Retina (tissue), 1 donor: Measurements from ENCODE around the gene MED26.

ENCODE experiments used
- DNase-seq: peaks from one replicate; pipeline ENCODE4 v3.0.0-alpha.2; 2016

The MED26 gene

GRCh38 chr19:16645140-16645539 is 17.1 kb upstream of the MED26 start:
- no peak for DNase-seq

- no peak for DNase-seq
Measured at GRCh38 chr19:16641695-16642094, 13.7 kb upstream of the MED26 start.

DNA sequence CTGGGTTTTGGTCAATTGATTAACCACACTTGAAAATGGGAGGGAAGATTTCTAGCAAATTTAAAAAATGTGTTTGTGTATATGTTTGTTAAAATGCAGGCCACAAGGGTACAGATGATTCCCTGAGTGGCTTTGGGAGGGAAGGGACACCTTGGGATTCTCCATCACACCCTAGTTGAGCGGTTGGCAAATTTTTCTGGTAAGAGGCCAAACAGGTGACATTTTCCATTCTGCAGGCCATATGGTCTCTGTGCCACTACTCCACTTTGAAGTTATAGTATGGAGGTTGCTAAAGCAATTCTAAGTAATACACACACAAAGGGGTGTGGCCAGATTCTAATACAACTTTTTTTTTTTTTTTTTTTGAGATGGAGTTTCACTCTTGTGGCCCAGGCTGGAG is 12.9 kb upstream of the MED26 start:
- DNase-seq: no peak

DNA sequence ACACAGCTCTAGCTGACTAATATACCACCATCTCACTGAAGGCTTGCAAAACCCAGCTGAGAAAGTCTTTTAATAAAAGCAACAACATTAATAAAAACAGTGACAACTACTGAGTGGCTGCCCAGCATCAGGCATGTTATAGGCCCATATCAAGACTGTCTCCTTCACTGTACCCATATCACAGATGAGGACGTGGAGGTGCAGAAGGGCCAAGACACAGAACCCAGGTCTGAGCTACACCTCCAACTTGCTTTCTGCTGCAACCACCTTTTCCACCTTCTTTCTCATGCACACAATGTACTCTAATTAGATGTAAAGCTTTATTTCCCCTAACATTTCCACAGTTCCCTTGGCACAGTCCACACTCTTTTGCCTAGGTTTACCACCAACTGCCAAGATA is 10.7 kb upstream of the MED26 start:
- DNase-seq: no peak

DNA sequence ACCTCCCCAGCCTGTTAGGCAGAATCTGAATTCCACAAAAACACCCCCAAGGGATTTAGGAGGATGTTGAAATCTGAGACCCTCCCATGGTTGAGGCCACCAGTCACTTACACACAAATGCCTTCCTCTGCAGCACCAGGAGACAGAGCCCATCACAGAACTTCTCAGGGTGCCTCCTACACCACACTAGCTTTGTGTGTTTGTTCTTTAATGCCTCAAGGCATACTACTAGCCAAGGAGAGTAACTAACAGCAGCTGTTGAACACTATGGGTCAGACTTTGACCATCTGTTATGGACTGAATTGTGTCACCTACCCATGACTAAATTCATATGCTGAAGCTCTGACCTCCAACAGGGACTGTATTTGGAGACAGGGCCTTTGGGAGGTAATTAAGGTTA is 9.5 kb upstream of the MED26 start:
- DNase-seq: no peak

GRCh38 chr19:16631465-16631864 is 3.5 kb upstream of the MED26 start:
- DNase-seq: no peak

DNA sequence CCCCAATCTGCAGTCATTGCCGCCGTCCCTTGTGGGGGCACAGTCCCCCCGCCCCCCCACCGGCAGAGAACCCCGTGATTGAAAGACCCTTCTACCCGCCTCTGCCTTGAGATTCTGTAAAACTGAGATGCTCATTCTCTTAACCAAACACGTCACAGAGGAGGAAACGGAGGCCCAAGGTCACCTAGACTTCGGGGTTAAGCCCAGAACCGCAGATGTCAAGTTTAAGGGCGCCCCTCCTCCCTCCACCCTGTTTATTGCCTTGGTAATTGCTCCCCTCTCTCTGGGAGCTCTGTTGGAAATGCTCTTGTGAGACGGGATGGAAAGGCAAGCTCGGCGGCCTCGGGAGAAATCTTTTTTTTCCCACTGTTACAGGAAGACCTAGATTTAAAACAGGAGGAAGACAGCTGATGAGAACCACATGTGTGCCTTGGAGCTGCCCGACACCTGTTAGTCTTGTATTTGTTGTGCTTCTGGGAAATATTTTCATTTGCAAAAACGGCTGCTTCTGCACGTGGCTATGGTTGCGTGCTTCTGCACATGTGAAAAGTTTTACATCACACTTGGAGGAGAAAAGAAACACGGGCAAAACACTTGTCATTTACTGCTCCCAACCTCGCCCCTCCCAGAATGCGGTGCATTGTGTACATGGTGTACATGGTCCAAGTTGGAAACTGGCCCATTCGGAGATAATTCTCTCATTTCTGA is 1.1 kb upstream of the MED26 start:
- DNase-seq: peak; percentile 51

GRCh38 chr19:16627928-16628182 is 149 bp downstream of the MED26 start:
- no peak for DNase-seq

- peak; percentile 20 for DNase-seq
Measured at GRCh38 chr19:16627193-16627927, 644 bp downstream of the MED26 start.

DNA sequence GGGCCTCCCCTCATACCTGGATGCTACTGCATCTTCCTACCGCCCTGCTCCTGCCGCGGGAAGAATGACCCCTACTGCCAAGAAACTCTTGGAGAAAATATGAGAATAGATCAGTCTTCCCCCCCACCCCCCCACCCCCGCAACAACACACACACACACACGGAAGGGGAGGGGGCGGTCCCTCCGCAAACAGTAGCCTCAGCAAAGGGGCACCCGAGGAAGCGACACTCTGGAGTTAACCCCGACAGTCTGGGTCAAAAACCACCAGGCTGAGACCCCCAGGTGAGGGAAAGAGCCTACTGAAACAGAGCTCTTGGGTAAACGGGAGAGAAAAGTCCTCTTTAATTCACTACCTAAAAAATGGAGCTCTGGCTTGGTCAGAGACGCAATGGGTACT is 1.2 kb downstream of the MED26 start:
- DNase-seq: no peak

GRCh38 chr19:16625163-16625958 is 2.6 kb downstream of the MED26 start:
- no peak for DNase-seq

- no peak for DNase-seq
Measured at GRCh38 chr19:16624236-16624635, 3.8 kb downstream of the MED26 start.

DNA sequence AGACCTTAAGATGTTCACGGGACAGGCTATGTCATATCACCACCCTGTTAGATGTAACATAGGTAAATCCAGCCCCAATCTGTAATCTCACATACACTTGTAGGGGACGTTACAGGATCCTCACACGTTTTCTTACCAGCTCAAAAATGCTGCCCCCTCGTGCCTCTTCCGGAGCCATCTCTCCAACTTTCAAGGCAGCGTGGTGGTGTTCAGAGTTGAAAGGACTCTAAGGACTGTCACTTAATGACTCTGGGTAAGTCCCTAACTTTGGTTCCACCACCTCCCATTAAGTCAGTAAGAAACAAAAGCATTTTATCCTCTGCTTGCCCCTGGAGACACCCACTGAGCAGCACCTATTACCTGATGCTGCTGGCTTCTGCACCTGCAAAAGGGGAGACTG is 4.4 kb downstream of the MED26 start:
- DNase-seq: no peak

DNA sequence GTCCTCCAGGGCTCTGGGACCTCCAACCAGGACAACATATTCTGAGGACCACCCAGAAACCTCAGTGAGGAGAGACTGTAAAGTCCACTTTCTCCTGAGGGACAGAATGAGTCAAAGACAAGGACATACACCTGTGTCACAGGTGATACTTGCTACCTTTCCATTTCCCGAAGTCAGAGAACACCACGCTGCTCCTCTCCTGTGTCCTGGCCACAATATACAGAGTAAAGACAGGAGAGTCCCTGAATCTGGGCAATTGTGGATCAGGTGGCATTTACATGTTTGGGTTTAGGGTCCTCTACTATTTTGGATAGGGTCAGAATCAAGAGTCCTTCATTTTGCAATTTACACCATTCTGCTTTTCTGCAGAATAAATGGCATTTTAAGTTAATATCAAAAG is 4.9 kb downstream of the MED26 start:
- DNase-seq: no peak

DNA sequence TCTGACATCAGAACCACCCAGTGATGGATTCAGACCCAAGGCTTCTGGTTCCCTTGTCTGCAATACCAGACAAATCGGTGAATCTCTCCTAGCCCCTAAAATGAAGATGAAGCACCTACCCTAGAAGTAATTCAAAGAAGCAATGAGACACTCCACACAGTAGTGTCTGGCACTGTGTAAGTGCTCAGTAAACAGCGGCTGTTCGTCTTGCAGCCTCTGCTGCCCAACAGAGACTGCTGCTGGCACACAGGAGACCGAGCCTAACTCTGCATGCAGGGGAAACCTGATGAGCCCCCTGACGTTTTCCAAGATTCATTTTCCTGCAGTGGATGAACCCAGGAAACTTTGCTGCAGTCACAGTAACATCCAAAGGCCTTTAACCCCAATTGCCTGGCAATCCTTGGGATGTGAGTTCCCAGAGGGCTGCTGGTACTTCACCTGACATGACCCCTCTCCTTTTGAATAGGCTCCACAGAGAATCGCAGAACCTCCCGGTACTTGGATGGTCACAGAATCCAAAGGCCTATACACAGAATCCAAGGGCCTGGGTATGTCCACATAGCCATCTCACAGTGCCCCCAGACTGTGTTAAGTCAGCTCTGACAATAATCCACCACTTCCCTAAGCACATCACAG is 6.7 kb downstream of the MED26 start:
- no peak for DNase-seq

DNA sequence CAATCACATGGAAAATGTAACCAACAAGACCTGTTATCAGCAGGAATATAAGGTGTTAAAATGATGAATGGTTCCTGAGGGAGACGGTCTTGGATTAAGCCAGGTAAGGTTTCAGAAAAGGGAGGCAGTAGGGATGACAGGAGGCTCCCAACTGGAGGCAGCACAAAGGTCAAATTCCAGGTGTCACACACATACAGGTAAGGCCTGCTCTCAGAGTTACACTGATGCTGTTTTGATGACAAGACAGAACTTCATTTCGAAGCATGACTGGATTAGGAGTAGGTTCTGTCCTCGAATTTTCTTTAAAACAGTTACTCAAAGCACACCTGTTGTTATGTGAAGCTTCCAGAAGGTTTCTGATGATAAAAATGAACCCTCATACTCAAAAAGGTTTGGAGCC is 7.4 kb downstream of the MED26 start:
- no peak for DNase-seq

DNA sequence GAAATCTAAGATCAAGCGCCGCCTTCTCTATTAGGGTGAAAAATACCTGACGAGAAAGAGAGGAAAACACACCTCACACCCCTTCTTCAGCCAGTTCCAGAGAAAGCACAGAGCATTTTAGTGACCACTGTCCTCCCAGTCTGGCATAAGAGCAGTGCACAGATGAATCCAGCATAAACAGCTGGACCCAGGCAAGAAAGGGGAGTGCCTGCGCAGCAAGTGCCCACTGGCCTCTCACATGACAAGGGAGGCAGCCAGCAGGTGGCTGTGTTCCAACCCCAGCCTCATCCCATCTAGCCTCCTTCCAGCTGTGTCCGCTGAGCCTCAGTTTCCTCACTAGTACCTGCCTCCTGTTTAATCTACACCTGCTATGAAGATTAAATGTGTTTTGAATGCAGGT is 8.0 kb downstream of the MED26 start:
- no peak for DNase-seq

DNA sequence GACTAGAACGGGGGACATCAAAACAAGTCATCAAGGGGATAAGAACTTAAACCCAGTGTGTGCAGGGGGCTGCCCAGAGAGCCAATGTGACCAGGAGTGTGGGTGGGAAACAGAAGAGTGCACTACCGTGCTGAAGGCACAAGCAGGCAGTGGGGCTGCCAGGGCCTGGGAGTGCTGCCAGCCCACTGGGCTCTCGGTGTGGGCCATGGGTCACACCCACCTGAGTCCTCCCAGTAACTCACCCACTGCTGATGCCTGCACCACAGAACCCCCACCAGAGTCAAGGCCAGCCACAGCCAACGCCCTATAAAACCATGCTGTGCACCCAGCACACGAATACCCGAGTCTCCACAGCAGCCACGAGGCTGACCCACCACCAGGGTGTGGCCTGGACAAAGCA is 8.5 kb downstream of the MED26 start:
- no peak for DNase-seq

DNA sequence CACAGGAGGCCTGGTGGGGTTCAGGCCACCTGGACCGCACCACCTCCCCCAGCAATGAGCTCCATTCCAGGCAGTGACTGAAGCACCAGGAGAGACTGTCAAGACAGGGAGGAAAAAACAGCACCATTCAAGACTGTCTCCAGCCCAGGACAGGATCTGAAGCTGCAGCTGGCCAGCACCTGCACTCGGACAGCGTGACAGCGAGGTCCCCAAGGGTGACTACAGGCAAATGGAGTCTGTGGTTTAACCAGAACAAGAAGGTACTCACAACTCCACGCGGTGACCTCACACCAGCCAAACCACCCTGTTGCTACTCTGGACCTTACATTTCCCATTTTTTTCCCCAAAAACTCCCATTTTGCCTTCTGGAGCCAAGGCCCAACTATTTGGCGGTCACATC is 9.8 kb downstream of the MED26 start:
- no peak for DNase-seq

GRCh38 chr19:16615808-16616207 is 12.2 kb downstream of the MED26 start:
- DNase-seq: no peak

DNA sequence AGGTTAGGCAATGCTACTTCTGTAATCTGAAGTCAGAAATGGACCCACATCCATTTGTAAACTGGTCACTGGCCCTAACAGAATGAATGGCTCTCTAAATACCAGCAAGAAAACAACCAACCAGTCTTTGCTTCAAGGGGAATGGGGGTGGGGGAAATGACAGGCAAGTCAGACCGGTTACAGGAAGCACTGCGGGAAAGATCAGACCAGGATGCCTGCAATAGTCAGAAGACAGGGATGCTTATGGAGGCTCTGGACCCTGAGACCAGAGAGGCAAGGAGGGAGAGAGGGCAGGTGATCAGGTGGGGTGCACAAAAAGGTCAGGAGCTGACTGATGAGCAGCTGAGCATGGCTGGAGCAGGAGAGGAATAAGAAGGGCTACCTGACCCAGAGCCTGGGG is 13.1 kb downstream of the MED26 start:
- DNase-seq: no peak

GRCh38 chr19:16613841-16614240 is 14.2 kb downstream of the MED26 start:
- DNase-seq: no peak

- no peak for DNase-seq
Measured at GRCh38 chr19:16612636-16613035, 15.4 kb downstream of the MED26 start.

DNA sequence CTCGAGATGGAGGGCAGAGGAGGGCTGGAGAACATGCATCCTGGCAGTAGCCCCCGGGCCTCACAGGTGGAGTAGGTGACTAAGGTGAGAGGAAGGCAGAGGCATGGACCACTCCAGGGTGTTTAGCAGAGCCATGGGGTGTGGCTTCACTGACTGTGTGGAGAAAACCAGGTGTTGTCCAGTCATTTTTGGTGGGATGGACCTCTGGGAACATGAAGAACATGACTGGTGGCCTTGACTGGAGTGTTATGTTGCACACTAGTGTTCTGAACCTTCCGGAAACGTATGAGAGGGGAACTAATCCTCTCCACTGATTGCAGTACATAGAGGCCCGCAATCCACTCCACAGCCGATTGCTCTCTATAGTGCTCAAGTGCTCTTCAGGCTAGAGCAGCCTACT is 16.9 kb downstream of the MED26 start:
- DNase-seq: no peak
